ENCODE results near the gene RNF38.
"Not testable (repeated sequence)": the region's sequence is repeated elsewhere in the genome, so short reads cannot be mapped to it uniquely, and the experiment has no call there.

RNF38 gene

GRCh38 chr9:36389590-36389989 is 10.5 kb downstream of the RNF38 start:
- H3K4me3 Mint-ChIP-seq, result no peak overlapping the region
- peaks cover 68% of the 10 kb centered on the region for H3K4me1 Mint-ChIP-seq (ENCODE audit: low read depth)
- H3K27ac Mint-ChIP-seq, result peak overlapping the region; percentile 23
- no peaks in the 10 kb centered on the region for H3K9me3 Mint-ChIP-seq (ENCODE audit: low read depth)
- no peaks in the 10 kb centered on the region for H3K27me3 Mint-ChIP-seq
- no peaks in the 10 kb centered on the region for H3K36me3 Mint-ChIP-seq

- not testable (repeated sequence) for H3K36me3 Mint-ChIP-seq; H3K4me3 Mint-ChIP-seq; H3K9me3 Mint-ChIP-seq (ENCODE audit: low read depth); H3K27ac Mint-ChIP-seq; H3K27me3 Mint-ChIP-seq
- H3K4me1 Mint-ChIP-seq (ENCODE audit: low read depth), result peaks cover 73% of the 10 kb centered on the region
Observed at GRCh38 chr9:36386396-36386965, 13.6 kb downstream of the RNF38 start.

DNA sequence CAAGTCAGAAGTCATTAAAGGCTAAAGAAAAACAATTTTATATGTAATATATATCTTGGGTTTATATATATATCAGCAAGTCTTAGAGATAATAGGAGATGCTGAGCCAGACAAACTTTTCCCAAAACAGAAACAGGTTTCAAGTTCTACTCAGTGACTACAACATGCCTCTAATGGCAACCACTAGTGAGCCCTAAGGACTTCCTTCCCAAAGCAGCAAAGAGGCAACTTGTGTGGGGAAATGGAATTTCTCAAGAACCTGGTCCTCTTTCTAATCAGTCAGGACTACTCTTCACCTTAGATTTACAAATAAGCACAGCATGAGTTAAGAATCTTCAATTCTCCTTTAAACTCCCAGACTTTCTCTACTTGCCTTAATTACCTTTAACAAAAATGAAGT is 17.6 kb downstream of the RNF38 start:
- H3K4me1 Mint-ChIP-seq (ENCODE audit: low read depth), result peaks cover 67% of the 10 kb centered on the region
- H3K27ac Mint-ChIP-seq, result peak overlapping the region; percentile 59
- H3K9me3 Mint-ChIP-seq (ENCODE audit: low read depth), result no peaks in the 10 kb centered on the region
- peaks cover 5% of the 10 kb centered on the region for H3K36me3 Mint-ChIP-seq
- H3K27me3 Mint-ChIP-seq, result no peaks in the 10 kb centered on the region
- H3K4me3 Mint-ChIP-seq, result no peak overlapping the region

DNA sequence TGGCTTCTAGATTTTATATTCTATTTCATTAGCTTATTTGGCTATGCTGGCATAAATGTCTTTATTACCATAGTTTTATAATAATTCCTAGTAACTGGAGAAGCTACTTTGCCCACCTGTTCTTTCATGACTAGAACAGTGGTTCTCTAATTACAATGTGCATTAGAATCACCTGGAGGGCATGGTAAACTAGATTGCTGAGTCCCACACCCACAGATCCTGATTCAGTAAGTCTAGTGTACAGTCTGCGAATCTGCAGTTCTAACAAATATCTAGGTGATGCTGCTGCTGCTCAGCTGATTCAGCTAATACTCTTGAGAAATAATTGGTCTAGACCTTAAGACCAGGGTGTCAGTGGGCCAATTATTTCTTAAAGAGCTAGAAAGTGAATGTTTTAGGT is 35.5 kb downstream of the RNF38 start:
- Mint-ChIP-seq H3K27me3 (no peaks in the 10 kb centered on the region), H3K4me3 (no peak overlapping the region), H3K27ac (no peak overlapping the region), H3K36me3 (peaks cover 5% of the 10 kb centered on the region), H3K9me3 (ENCODE audit: low read depth) (no peaks in the 10 kb centered on the region), H3K4me1 (ENCODE audit: low read depth) (peaks cover 3% of the 10 kb centered on the region)

DNA sequence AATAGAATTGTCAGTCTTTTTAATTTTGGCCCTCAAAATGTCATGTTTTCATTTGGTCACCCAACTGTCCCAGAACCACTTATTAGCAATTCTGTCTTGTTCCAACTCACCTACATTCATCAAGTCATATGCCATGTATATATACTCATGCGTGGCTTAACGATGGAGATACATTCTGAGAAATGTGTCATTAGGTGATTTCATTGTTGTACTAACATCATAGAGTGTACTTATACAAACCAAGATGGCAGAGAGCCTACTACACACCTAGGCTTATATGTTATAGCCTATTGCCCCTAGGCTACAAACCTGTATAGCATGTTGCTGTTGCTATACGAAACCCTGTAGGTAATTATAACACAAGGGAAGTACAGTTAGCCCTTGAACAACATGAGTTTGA is 36.6 kb downstream of the RNF38 start:
- Mint-ChIP-seq H3K36me3 (peaks cover 5% of the 10 kb centered on the region), H3K27me3 (no peaks in the 10 kb centered on the region), H3K9me3 (ENCODE audit: low read depth) (no peaks in the 10 kb centered on the region), H3K4me1 (ENCODE audit: low read depth) (peaks cover 5% of the 10 kb centered on the region), H3K4me3 (no peak overlapping the region), H3K27ac (no peak overlapping the region)

- no peaks in the 10 kb centered on the region for H3K27me3 Mint-ChIP-seq
- no peak overlapping the region for H3K4me3 Mint-ChIP-seq
- H3K27ac Mint-ChIP-seq, result peak overlapping the region; percentile 1
- peaks cover 2% of the 10 kb centered on the region for H3K36me3 Mint-ChIP-seq
- peaks cover 7% of the 10 kb centered on the region for H3K4me1 Mint-ChIP-seq (ENCODE audit: low read depth)
- H3K9me3 Mint-ChIP-seq (ENCODE audit: low read depth), result no peaks in the 10 kb centered on the region
Observed at GRCh38 chr9:36358486-36358885, 41.6 kb downstream of the RNF38 start.

DNA sequence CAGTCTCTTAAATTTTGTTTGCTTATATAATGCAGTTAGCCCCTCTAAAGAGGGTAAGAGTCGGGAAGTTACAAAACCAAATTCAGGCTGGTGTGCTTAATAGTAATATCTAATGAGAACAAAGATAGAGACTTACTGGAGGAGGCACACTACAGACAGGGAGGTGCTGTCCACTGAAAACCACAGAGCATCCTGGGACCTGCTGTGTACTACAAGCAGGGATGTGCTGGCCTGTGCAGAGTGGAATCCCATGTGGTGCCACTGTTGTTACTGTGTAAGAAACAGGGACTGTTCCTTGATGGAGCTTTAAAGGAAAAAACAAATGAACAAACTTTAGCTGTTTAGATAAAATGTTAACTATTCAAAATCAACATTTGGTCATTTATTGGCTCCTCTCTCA is 42.4 kb downstream of the RNF38 start:
- Mint-ChIP-seq H3K9me3 (ENCODE audit: low read depth) (no peaks in the 10 kb centered on the region), H3K4me1 (ENCODE audit: low read depth) (peaks cover 4% of the 10 kb centered on the region), H3K27me3 (no peaks in the 10 kb centered on the region), H3K4me3 (no peak overlapping the region), H3K36me3 (no peaks in the 10 kb centered on the region), H3K27ac (peak overlapping the region; percentile 30)

DNA sequence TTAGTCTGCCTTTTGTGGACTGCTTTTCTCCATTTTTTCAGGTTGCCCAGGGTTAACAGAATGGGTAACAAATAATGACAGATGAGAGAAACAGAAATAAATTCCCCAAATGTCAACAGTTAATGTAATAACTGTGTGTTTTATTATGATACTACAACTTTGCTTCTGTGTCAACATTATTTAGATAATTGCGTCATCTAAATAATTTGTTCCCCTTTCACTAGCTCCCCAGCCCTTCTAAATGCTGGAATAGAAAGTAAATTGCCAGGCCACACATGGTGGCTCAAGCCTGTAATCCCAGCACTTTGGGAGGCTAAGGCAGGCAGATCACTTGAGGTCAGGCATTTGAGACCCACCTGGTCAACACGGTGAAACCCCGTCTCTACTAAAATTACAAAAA is 53.5 kb downstream of the RNF38 start:
- Mint-ChIP-seq H3K27ac (no peak overlapping the region), H3K27me3 (no peaks in the 10 kb centered on the region), H3K4me1 (ENCODE audit: low read depth) (peaks cover 2% of the 10 kb centered on the region), H3K9me3 (ENCODE audit: low read depth) (no peaks in the 10 kb centered on the region), H3K4me3 (no peak overlapping the region), H3K36me3 (peaks cover 12% of the 10 kb centered on the region)

DNA sequence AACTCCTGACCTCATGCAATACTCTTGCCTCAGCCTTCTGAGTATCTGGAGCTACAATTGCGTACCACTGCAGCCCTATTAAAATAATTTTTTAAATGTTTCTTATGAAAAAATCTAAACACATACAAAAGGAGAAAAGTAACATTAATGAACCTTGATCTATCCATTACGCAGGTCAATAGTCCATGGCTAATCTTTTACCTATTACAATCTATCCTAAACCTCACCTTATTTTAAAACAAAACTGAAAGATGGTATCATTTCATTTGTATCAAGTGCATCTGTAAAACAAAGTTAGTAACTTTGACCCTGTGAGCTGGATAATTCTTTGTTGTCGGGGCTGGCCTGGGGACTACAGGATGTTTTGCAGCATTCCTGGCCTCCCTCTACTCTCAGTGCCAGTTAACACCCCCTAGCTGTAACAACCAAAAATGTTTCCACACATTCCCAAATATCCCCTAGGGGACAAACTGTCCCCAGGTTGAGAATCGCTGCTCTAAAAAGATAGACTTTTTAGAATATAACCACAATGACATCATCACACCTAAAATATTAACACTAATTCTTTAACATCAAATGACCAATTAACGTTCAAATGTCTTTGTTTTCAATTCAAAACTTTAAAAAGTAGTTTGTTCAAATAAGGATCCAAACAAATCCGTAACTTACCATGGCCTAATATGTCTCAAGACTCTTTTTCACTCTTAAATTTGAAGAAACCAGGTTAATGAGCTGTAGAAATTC is 54.8 kb downstream of the RNF38 start:
- H3K27me3 Mint-ChIP-seq, result no peaks in the 10 kb centered on the region
- peaks cover 2% of the 10 kb centered on the region for H3K4me1 Mint-ChIP-seq (ENCODE audit: low read depth)
- no peak overlapping the region for H3K27ac Mint-ChIP-seq
- no peak overlapping the region for H3K4me3 Mint-ChIP-seq
- no peaks in the 10 kb centered on the region for H3K9me3 Mint-ChIP-seq (ENCODE audit: low read depth)
- H3K36me3 Mint-ChIP-seq, result peaks cover 10% of the 10 kb centered on the region

- Mint-ChIP-seq H3K4me1 (ENCODE audit: low read depth) (peaks cover 2% of the 10 kb centered on the region), H3K27ac (peak overlapping the region; percentile 67), H3K4me3 (no peak overlapping the region), H3K27me3 (no peaks in the 10 kb centered on the region), H3K9me3 (ENCODE audit: low read depth) (no peaks in the 10 kb centered on the region), H3K36me3 (peaks cover 10% of the 10 kb centered on the region)
Observed at GRCh38 chr9:36341936-36342577, 58.0 kb downstream of the RNF38 start.

DNA sequence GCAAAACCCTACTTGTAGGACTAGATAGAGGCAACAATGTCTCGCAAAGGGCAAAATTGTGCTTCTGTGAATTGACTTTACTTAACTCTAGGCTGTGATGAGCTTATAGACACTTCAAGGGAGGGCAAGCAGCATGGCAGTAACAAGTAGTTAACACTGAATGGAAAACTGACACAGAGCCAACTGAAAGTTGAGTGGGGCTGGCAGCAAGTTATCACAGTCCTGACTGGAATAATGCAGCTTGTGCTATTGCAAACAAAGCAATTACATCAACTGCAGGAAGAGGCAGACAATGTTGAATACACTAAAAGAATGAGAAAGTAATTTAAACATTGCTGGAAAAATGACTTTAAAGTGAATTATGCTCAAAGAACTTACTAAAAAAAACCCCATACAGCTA is 62.2 kb downstream of the RNF38 start:
- Mint-ChIP-seq H3K9me3 (ENCODE audit: low read depth) (no peaks in the 10 kb centered on the region), H3K36me3 (peaks cover 8% of the 10 kb centered on the region), H3K27ac (peak overlapping the region; percentile 12), H3K27me3 (no peaks in the 10 kb centered on the region), H3K4me3 (no peak overlapping the region), H3K4me1 (ENCODE audit: low read depth) (peaks cover 2% of the 10 kb centered on the region)

GRCh38 chr9:36337002-36337401 is 63.1 kb downstream of the RNF38 start:
- peak overlapping the region; percentile 51 for H3K27ac Mint-ChIP-seq
- H3K4me3 Mint-ChIP-seq, result no peak overlapping the region

DNA sequence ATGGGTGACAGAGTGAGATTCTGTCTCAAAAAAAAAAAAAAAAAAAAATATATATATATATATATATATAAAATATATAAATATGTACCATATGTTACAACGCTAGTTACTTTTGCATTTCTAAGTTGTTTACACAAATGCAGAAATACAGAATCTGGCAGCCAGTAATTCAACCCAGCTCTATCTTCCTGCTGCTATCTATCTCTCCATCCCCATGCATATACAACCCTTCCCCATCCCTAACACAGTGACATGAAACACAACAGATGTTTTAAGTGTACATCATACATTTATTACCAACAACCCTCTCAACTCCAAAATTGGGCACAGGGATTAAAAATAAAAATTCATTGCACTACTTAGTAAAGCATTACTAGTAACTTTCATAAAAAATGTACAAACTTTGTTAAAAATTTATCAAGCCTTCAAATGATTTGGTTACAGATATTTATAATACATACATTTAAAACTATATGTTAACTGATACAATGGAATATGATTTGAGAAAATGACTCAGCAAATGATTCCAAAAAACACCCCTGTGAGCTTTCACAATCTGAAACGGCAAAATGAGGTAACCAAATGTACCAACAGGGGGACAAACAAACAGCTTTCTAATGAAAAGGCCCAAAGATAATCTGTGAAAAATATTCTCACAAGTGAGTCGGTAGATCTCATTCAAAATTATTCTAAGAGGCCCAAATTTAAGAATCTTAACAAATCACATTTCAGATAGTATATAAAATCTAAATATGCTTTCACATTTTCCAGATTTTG is 63.8 kb downstream of the RNF38 start:
- H3K27ac Mint-ChIP-seq, result peak overlapping the region; percentile 6
- no peaks in the 10 kb centered on the region for H3K9me3 Mint-ChIP-seq (ENCODE audit: low read depth)
- no peaks in the 10 kb centered on the region for H3K27me3 Mint-ChIP-seq
- no peak overlapping the region for H3K4me3 Mint-ChIP-seq
- peaks cover 4% of the 10 kb centered on the region for H3K36me3 Mint-ChIP-seq
- H3K4me1 Mint-ChIP-seq (ENCODE audit: low read depth), result no peaks in the 10 kb centered on the region

More at GRCh38 chr9:36337002-36337401, 63.1 kb downstream of the RNF38 start:
- H3K36me3 Mint-ChIP-seq, result peaks cover 7% of the 10 kb centered on the region
- H3K4me1 Mint-ChIP-seq (ENCODE audit: low read depth), result no peaks in the 10 kb centered on the region
- H3K27me3 Mint-ChIP-seq, result no peaks in the 10 kb centered on the region
- H3K9me3 Mint-ChIP-seq (ENCODE audit: low read depth), result no peaks in the 10 kb centered on the region

DNA sequence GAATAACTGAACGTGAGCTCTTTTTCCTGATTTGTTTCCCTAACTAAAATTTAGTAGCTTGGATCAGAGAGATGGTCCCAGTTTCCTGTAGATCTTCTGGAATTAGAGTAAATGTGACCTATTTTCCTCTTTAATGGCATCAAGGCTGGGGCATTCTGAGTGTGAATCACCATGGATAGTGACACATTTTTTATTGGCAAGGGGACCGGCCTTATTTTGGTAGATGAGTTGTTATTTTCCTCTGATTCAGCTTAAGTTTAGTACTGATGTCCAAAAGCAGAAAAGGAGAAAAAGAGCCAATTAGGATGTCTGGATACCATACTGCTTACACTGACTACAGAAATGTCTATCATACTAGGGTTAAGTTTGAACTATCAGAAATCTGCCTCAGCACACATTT is 68.1 kb downstream of the RNF38 start:
- Mint-ChIP-seq H3K27ac (peak overlapping the region; percentile 28), H3K4me3 (no peak overlapping the region), H3K4me1 (ENCODE audit: low read depth) (peaks cover 2% of the 10 kb centered on the region), H3K9me3 (ENCODE audit: low read depth) (no peaks in the 10 kb centered on the region), H3K36me3 (peaks cover 2% of the 10 kb centered on the region), H3K27me3 (no peaks in the 10 kb centered on the region)

- Mint-ChIP-seq H3K4me1 (ENCODE audit: low read depth) (peaks cover 2% of the 10 kb centered on the region), H3K9me3 (ENCODE audit: low read depth) (no peaks in the 10 kb centered on the region), H3K4me3 (no peak overlapping the region), H3K27ac (no peak overlapping the region), H3K36me3 (no peaks in the 10 kb centered on the region), H3K27me3 (no peaks in the 10 kb centered on the region)
Observed at GRCh38 chr9:36328798-36329411, 71.2 kb downstream of the RNF38 start.
